NCI-H2107 (cell line): Measurements from ENCODE around the gene DDX1.
"Not testable (repeated sequence)": the region's sequence is repeated elsewhere in the genome, so short reads cannot be mapped to it uniquely, and the experiment has no call there.

ENCODE experiments used
- DNase-seq: peaks from one replicate; lab custom pipeline; 2025; lab: John Stamatoyannopoulos, UW

The DDX1 gene

DNA sequence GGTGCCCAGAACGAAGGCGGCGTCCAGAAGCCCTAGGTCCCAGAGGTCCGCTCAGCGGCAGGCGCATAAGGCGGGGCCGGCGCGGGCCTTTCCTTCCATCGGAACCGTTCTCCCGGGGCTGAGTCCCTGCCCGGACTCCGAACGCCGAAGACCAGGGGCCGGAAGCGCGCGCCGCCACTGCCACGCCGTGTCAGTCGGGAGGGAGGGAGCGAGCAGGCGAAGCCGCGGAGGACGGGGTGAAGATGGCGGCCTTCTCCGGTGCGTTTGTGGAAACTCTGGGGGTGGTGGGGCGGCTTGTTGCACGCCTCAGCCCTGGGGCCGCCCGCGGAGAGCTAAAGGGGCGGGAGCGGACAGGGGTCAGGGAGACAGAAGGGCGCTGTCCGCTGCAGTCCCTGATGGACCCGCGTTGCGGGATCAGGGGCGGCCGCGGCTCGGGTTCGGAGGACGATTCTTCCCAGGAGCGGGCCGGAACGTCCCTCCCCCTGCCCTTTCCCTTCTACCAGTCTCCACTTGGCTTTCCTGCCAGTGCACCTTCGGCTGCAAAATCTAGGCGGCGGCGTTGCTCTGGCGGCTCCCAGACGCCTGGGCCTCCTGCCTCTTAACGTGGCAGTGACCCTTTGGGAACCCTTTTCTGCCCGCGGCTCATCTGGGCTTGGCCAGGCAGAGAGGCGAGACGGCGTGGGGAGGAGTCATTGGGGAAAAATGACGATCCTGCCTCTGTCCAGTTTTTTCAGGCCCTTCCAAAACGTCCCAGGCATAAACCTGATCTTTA is at the start of gene DDX1:
Gene DDX1 (plus strand): TSS at position 177 of the 772 bp plus-strand sequence. CDS start 66 bp downstream, at position 243.
- DNase-seq = peak; percentile 55

DNA sequence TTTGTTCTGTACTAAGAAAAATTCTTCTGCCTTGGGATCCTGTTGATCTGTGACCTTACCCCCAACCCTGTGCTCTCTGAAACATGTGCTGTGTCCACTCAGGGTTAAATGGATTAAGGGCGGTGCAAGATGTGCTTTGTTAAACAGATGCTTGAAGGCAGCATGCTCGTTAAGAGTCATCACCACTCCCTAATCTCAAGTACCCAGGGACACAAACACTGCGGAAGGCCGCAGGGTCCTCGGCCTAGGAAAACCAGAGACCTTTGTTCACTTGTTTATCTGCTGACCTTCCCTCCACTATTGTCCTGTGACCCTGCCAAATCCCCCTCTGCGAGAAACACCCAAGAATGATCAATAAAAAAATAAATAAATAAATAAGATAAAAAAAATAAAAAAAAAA is 49.4 kb upstream of the DDX1 start:
- DNase-seq = not testable (repeated sequence)

DNA sequence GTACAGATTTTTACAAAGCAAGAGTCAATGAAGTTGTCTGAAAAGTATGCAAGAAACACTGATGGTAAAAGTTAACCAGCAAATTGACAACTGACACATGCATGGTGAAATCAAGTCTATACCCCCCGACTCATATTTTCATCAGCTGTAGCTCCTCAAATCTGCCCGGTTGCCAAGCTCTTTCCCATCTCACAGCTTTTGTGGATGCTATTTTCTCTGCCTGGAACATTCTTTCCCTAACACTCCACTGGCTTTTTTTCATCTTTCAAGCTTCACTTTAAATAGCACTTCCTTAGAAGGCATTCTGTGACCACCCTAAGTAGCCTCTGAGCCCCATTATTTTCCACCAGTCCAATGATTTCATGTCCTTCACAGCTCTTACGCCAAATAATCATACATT is 48.6 kb upstream of the DDX1 start:
- DNase-seq = no peak

DNA sequence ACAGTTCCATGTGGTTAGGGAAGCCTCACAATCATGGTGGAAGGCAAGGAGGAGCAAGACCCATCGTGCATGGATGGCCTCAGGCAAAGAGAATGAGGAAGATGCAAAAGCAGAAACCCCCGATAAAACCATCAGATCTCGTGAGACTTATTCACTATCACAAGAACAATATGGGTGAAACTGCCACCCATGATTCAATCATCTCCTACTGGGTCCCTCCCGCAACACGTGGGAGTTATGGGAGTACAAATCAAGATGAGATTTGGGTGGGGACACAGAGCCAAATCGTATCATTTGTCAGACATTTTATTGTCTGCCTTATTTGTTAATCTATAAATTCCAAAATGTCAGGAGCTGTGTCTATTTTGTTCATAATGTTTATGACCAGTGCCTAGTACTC is 48.1 kb upstream of the DDX1 start:
- DNase-seq = no peak

DNA sequence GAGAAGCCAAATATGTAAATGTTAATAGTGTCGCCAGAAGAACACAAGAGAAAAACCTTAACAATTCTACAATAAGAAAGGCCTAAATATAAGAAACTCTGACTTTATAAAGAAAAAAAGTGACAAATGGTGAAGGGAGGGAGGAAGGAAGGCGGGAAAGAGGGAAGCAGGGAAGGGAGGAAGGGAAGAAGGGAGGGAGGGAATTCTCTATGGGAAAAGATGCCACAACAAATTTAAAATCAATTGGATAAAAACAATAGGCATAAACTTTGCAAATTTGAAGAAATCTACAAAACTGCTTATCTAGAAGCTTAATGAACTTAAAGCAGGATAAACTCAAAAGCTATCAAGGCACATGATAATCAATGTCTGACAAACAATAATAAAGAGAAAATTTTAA is 47.4 kb upstream of the DDX1 start:
- DNase-seq = no peak

DNA sequence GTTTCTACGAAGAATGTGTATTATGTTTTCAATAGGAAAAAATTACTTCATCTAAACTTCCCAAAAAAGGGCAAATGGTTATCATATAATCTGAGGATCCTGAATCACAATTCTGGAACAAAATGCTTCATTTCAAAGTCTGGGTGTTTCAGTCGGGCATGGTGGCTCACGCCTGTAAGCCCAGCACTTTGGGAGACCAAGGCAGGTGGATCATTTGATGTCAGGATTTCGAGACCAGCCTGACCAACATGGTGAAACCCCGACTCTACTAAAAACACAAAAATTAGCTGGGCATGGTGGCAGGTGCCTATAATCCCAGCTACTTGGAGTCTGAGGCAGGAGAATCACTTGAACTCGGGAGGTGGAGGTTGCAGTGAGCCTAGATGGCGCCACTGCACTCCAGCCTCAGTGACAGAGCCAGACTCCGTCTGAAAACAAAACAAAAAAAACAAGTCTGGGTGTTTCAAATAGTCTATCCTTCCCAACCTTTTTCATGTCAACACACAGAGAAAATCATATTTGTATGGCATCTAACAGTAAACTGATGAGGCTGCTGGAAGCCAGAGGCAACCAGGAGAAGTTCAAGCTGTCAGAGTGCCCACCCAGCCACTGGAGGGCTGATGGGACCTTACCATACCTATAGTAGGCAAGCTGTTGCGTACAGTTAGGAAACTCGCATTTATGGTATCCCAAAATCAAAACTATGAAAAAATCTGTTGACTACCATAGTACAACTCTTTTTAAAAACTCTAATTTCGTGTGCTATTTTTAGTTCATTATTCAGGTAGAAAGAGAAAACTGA is 45.2 kb upstream of the DDX1 start:
- no peak for DNase-seq

DNA sequence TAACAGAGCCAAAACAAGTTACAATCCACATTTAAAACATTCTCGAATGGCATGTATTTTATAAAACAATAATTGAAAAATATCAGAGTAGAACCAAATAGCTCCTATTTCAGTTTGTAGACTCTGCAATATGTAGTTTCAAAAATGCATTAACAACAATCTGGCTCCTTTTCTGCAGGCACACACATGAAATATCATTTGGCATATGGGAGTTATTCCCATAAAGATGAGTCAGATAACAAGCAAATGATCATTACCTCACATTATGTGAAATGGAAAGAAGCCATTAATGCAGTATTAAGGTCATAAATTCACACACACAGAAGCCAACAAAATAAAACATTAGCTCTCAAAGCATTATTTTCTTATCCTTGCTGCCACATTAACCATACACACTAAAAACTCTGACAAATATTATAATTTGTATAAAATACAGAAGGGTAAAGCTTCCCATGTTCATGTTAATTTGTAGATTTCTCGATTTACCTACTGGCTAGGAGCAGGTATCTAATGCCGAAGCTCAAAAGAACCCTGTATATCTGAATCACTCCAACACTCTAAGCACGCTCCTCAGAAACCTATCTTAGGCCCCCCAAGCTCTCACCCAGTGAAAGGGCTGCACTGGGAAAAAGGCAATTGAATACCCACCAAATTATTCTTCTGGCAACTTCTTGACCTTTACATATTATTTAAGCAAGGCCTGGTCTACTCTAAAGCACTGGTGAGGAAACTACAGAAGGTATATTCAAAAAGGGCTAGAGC is 44.4 kb upstream of the DDX1 start:
- DNase-seq = no peak

DNA sequence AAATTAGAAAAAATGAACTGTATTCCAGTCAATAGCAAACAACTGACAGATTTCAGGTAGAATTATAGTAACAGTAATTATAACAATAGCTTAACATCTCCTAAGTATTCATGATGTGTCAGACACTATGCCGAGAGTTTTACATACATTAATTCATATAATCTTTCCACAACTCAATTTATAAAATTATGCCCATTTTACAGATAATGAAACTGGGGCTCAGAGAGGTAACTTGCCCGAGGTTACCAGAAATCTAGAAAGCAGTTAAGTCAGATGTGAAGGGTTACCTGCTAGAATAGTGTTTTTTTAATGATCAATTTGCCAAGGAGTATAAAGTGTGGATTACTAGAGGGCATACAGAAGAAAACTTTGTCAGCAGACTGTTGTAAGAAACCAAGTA is 42.7 kb upstream of the DDX1 start:
- DNase-seq = no peak

DNA sequence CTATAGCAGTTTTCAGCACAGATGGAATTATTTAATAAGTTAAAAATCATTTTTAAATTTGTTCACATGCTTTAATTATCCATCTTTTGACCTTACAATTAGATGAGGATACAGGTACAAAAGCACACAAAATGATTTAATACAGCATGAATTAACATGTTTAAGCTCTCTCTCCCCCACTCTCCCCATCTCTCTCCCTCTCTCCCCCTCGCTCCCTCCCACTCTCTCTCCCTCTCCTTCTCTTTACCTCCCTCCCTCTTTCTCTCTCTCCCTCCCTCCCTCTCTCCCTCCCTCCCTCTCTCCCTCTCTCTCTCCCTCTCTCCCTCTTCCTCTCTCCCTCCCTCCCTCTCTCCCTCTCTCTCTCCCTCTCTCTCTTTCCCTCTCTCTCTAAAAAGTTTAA is 38.1 kb upstream of the DDX1 start:
- DNase-seq = no peak

DNA sequence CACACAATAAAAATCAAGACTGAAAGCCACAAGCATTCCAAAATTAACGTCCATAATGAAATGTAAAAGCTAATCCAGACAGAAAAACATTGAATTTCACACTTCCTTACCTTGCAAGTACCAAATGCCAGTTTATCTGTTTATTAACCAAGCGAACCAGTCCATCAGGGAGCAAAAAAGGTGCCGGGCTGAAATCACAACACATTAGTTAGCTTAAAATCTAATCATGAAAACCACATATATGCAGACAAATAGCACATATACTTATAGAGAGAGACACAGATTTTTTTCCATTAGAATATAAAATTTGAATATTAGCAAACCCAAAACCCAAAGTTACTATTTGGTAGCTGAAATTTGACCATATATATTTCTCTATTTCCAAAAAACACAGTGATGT is 37.7 kb upstream of the DDX1 start:
- no peak for DNase-seq

DNA sequence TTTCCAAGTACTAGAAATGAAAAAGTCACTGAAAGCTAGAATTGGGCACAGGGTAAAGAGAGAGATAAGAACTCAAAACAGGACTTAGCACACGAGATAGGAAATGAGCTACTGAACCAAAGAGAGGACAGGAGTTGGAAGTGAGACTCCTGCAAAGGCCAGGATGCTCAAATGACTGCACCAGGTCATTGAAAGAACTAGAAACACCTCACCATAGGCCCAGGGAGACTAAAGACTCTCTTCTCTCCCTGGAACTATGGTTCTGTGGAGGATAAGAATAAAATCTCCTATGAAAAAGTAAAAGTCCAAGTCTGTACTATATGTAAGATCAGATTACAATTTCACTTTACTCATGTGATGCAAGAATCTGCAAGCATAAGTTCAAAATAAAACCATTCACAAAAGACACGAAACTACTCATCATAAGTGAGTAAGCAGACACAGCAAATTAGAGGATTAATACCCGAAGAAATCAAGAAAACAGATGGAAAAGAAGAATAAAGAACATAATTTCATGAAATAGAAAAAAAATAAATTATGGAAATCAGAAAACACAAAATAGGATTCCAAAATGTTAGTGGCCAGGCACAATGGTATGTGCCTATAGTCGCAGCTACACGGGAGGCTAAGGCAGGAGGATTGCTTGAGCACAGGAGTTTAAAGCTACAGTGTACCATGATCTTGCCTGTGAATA is 37.0 kb upstream of the DDX1 start:
- no peak for DNase-seq

DNA sequence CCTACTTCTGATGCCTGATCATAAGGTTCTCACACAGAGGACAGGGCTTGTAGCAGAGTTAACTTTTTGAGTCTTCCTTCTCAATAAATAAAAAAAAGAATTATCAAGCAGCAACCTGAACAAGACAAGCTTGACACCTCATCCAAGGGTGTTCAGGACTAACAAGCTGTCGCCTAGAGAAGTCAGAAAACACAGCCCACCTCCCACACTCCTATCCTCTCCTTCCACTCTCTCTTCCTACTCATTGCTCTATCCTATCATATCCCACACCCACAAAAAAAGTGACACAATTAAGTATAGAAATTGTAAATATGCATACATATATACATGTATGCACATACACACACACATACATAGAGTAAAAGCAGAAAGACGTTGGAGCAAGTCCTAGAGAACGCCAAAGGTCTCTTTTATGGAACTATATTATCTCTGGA is 35.9 kb upstream of the DDX1 start:
- no peak for DNase-seq

DNA sequence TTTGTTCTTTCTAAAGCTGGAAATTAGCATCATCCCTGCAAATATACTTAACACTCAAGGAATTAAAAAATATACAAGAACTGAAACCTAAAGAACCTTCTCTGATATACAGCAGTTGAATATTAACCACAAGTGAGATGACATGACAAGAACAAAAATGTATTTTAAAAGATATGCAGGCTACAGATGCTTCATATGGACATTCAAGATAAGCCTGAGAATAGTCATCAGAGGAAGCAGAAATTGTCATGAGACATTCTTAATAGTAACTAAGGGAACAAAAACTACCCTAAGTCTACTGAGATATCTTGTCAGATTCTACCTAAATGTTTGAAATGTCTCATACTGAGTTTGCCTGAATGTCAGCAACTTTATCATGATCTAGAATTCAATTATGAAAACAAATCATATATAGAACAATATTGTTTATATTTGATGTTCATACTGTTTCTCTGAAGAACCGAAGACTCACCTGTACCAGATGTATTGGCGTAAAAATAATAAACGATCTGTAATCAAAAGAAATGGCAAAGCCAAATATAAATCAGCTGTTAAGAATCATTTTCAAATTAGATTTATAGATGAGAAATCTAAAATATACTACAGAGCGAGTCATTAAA is 35.2 kb upstream of the DDX1 start:
- no peak for DNase-seq

DNA sequence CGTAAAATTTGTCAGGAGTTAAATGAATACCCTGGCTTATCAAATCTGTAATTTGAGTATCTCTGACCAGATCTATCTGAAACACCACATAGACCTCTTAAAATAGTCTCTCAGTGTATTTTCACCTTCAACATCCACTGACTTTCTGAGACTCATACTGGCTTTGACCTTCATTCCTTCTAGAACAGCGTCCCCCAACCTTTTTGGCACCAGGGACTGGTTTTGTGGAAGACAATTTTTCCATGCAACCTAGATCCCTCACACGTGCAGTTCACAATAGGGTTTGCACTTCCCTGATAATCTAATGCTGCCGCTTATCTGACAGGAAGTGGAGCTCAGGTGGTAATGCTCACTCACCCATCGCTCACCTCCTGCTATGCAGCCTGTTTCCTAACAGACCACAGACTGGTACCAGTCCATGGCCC is 33.8 kb upstream of the DDX1 start:
- no peak for DNase-seq

DNA sequence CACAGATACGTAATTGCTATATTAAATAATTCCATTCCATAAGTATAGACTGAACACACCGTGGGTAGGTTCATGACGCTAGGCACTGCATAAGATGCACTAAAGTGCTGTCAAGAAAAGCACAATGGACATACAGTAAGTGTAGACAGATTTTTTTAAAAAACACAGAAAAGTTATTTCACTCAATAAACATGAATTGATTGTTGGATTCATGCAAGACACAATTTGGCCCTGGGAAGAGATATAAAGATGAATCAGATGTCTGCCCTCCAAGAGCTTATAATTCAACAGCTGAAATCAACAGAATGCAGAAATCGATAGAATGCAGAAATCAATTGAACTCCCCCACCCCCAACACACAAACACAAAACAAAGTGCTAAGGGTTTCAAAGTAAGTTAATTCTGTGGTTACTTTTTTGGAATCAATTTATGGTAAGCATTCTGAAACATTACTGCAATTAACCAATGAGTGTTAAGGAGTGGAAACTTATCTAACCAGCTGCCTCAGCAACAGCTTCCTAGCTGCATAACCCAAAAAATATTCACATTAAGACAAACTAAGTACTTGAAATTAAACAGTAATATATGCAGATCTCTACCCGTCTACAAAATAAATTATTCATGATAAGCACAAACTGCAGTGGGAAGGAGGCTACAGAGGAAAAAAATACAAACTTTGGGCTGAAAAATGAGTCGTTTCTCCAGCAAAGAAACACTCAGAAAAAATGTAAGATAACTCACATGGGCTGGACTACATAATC is 32.1 kb upstream of the DDX1 start:
- DNase-seq = no peak

DNA sequence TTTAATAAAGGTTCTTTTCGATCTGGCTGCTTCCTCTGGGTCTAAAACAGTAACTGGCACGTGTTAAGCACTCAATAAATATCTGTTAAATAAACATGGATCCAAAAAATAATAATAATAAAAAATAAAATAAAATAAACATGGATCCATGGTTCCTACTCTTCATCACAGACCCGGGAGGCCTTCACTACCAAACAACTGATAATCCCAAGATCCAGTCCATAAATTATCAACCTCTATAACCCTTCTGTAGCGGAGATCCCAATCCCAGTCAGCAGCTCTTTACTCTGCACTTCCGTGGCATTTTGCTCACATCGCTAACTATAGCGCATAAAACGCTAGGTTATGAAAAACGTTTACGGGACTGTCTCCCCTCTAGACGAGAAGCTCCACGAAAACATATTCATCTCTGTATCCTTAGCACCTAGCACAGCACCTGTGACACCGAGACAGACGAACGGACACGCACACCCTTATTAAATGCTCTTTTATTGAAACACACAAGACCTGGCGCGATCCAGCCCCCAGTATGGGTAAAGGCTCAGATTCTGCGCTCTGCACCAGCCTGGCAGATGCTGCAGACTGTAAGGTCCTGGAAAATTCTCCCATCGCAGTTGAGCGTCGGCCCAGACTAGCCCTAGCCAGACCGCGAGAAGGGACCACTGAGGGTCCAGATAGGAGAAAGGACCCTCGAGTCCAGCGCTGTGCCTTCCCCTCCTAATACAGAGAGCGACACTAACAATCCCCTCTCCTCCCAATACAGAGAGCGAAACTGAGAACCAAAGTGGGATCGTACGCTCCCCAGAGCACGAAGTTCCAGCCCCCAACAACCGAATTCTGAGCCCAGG is 31.3 kb upstream of the DDX1 start:
- no peak for DNase-seq

DNA sequence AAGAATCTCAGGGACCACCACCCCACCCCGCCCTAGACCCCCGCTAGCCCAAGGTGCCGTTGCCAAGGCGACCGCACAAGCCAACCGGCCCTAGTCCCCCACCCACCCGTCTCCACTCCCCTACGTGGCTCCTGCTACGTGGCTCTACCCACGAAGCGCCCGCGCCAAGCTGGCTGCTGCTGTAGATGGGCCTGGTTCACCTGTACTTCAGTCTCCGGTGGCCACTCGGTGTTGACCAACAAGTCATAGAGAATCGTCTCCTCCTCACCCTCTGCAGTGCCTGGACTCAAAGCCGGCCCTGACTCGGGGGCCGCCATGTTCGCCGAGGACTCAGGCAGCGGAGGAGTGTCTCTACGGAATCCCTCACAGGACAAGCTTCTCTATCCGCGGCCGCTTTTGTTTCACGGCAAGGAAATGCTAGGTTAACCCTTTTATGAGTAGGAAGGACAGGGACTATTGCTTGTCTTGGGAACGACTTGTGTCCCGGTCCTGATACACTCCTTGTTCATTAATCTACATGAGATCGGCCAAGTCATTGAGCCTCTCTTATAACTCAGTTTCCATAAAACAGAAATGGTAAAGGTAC is 30.6 kb upstream of the DDX1 start, which contains the start of gene NBAS:
Gene NBAS (minus strand): TSS at position 347 of the 586 bp plus-strand sequence. CDS start 30 bp downstream, at position 317.
- DNase-seq = peak; percentile 59

DNA sequence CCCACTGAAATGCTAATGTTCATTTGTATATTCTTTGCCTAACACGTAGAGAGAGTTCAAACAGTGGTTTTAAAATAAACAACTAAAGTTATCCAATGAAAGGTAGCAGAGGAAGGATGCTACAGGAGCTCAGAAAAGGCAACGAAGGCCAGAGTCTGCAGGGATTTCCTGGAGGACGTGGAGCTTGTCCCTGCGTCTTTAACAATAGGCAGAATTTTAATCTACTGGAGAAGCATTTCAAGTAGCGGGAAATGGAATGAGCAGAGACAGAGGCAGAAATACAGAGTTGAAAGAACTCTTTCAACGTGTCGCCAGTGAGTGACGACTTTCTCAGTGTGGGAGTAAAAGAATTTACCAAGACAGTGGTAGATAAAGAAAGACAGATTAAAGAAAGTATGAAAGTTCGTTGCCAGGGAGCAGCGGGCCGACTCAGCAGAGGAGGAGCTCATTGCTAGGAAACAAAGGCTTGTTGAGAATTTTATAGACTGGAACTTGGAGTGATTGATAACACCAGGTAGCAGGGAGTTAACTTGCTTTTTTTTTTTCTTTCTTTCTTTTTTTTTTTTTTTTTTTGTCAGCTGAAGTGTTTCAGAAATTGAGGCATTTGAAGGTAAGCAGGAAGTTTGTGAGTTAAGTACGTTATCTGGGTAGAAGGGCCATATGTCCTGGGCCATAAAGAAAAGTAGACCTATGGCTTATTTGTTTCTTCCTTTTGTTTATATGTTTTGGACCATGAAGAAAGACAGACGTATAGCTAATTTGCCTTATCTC is 29.9 kb upstream of the DDX1 start:
- no peak for DNase-seq
